Pulmonary artery endothelial cell (primary cell): ENCODE results near the gene PLA2G7. TPM values are rescaled to one million over a fixed set of nuclear protein-coding genes. Genes with fewer than 3 reads are reported as not detected.
"Not testable (repeated sequence)": the region's sequence is repeated elsewhere in the genome, so short reads cannot be mapped to it uniquely, and the experiment has no call there.

ENCODE experiments used
- DNase-seq: peaks from one replicate; pipeline ENCODE4 v3.0.0-alpha.2; 2011; ENCODE audit warnings: low read depth, low spot score
- total RNA-seq: library from RNA; depleted of rRNA; stranded (reverse); fragments of >200 nt; gene quantifications from 2 replicates; pipeline ENCODE4 v1.2.3, GENCODE V29; 2014

The PLA2G7 gene
- not detected in 2 replicates for total RNA-seq

GRCh38 chr6:46734867-46735719, at the start of gene PLA2G7:
TSS of gene PLA2G7 (minus strand) at chr6:46735375. CDS start at chr6:46722891, 12,484 bp downstream.
- no peak for DNase-seq

- no peak for DNase-seq
Measured at GRCh38 chr6:46784535-46784934, 49.4 kb upstream of the PLA2G7 start.

- peak; percentile 4 for DNase-seq
Measured at GRCh38 chr6:46781478-46782378, 46.6 kb upstream of the PLA2G7 start.

- no peak for DNase-seq
Measured at GRCh38 chr6:46777476-46778346, 42.5 kb upstream of the PLA2G7 start.

GRCh38 chr6:46776070-46776712, 41.0 kb upstream of the PLA2G7 start:
- DNase-seq = no peak

- not testable (repeated sequence) for DNase-seq
Measured at GRCh38 chr6:46774736-46775135, 39.6 kb upstream of the PLA2G7 start.

GRCh38 chr6:46773201-46773855, 38.2 kb upstream of the PLA2G7 start:
- no peak for DNase-seq

- DNase-seq = no peak
Measured at GRCh38 chr6:46772762-46773161, 37.6 kb upstream of the PLA2G7 start.

- no peak for DNase-seq
Measured at GRCh38 chr6:46772016-46772415, 36.8 kb upstream of the PLA2G7 start.

GRCh38 chr6:46764961-46765360, 29.8 kb upstream of the PLA2G7 start:
- no peak for DNase-seq

GRCh38 chr6:46764280-46764679, 29.1 kb upstream of the PLA2G7 start:
- not testable (repeated sequence) for DNase-seq

GRCh38 chr6:46763466-46763865, 28.3 kb upstream of the PLA2G7 start:
- no peak for DNase-seq

- DNase-seq = no peak
Measured at GRCh38 chr6:46760925-46761324, 25.8 kb upstream of the PLA2G7 start.

GRCh38 chr6:46758960-46759753, 24.0 kb upstream of the PLA2G7 start:
- no peak for DNase-seq

GRCh38 chr6:46757214-46757596, 22.0 kb upstream of the PLA2G7 start:
- DNase-seq = no peak

- no peak for DNase-seq
Measured at GRCh38 chr6:46756469-46757213, 21.5 kb upstream of the PLA2G7 start.

GRCh38 chr6:46755865-46756264, 20.7 kb upstream of the PLA2G7 start:
- no peak for DNase-seq

GRCh38 chr6:46751658-46752057, 16.5 kb upstream of the PLA2G7 start:
- DNase-seq = no peak

GRCh38 chr6:46749731-46750130, 14.6 kb upstream of the PLA2G7 start:
- DNase-seq = no peak
